ENCODE measurements around the gene KLF4. TPM values are rescaled to one million over a fixed set of nuclear protein-coding genes. Genes with fewer than 3 reads are reported as not detected.
A peak's percentile ranks its signal among the peaks of the same experiment; 100 is the strongest.
"Not testable (repeated sequence)": the region's sequence is repeated elsewhere in the genome, so short reads cannot be mapped to it uniquely, and the experiment has no call there.

The KLF4 gene
- total and polyA plus RNA-seq, 7 donors, result 22.8 to 392 (median 61.8) TPM

- Histone ChIP-seq H3K36me3 (peaks cover 0 to 5% (median 0%) of the 10 kb centered on the region in 4 donors), H3K4me1 (peaks cover 0 to 38% (median 27%) of the 10 kb centered on the region in 4 donors), H3K27me3 (no peaks in the 10 kb centered on the region), H3K27ac (peak overlapping the region; percentile 84 to 96 (median 92)), H3K4me3 (peak overlapping the region in 3 of 4 donors; percentile 58 to 86 (median 72)), H3K9me3 (no peaks in the 10 kb centered on the region)
- DNase-seq, result peak; percentile 81
- TF ChIP-seq CTCF (IDR thresholded peaks at IDR 0.05), result no peak
- peak in 2 of 4 donors; percentile 7 to 43 for TF ChIP-seq POLR2AphosphoS5 (IDR thresholded peaks at IDR 0.05)
- intact Hi-C loops (cut with DNase I), result loop anchor here (2.0 to 5.0 kb wide), 2 partner anchors 241 to 259 kb away; no protein-coding TSS in a partner anchor
- 23 to 33% methylated on average over 43 of the region's 43 CpGs for WGBS, 2 donors
These were observed 1.8 kb upstream of the KLF4 start for GRCh38 chr9:107491081-107492053.

GRCh38 chr9:107490606-107490970, 1.0 kb upstream of the KLF4 start:
- intact Hi-C loops (cut with DNase I), result loop anchor here (1.0 to 5.0 kb wide), 3 partner anchors 147 to 260 kb away; no protein-coding TSS in a partner anchor
- Histone ChIP-seq H3K4me3 (peak overlapping the region; percentile 47 to 86 (median 65)), H3K27ac (peak overlapping the region; percentile 84 to 96 (median 92)), H3K4me1 (peaks cover 0 to 38% (median 27%) of the 10 kb centered on the region in 4 donors)
- peak; percentile 77 for DNase-seq
- not testable (repeated sequence) for H3K9me3 ChIP-seq, H3K36me3 ChIP-seq, H3K27me3 ChIP-seq
- 4 to 8% methylated on average over 23 of the region's 23 CpGs for WGBS, 2 donors

- TF ChIP-seq POLR2A (IDR thresholded peaks at IDR 0.05) (no peak), CTCF (IDR thresholded peaks at IDR 0.05) (no peak), POLR2AphosphoS5 (IDR thresholded peaks at IDR 0.05) (no peak), EP300 (IDR thresholded peaks at IDR 0.05) (no peak)
- no peaks in the 10 kb centered on the region for H3K27me3 ChIP-seq
- peak overlapping the region; percentile 84 to 96 (median 92) for H3K27ac ChIP-seq
- 0% methylated on average over 46 of the region's 46 CpGs for WGBS, 2 donors
- H3K36me3 ChIP-seq, result peaks cover 0 to 17% (median 0%) of the 10 kb centered on the region in 4 donors
- peaks cover 0 to 38% (median 27%) of the 10 kb centered on the region in 4 donors for H3K4me1 ChIP-seq
- peak overlapping the region; percentile 53 to 86 (median 65) for H3K4me3 ChIP-seq
- intact Hi-C loops (cut with DNase I), result loop anchor here (5.0 to 10.0 kb wide), 4 partner anchors 563 to 1446 kb away; partner anchors contain the start of genes ABITRAM and ELP1
- DNase-seq, result no peak
- no peaks in the 10 kb centered on the region for H3K9me3 ChIP-seq
These were observed 360 bp downstream of the KLF4 start for GRCh38 chr9:107489144-107489673.

- DNase-seq, result peak; percentile 94
- H3K36me3 ChIP-seq, result peaks cover 0 to 17% (median 0%) of the 10 kb centered on the region in 4 donors
- peak overlapping the region; percentile 84 to 96 (median 92) for H3K27ac ChIP-seq
- no peaks in the 10 kb centered on the region for H3K27me3 ChIP-seq
- peaks cover 0 to 38% (median 27%) of the 10 kb centered on the region in 4 donors for H3K4me1 ChIP-seq
- TF ChIP-seq POLR2AphosphoS5 (IDR thresholded peaks at IDR 0.05) (peak; percentile 72 to 95 (median 89)), EP300 (IDR thresholded peaks at IDR 0.05) (peak in 2 of 4 donors; percentile 27 to 43), POLR2A (IDR thresholded peaks at IDR 0.05) (peak; percentile 32 to 50), CTCF (IDR thresholded peaks at IDR 0.05) (no peak)
- peak overlapping the region; percentile 53 to 86 (median 65) for H3K4me3 ChIP-seq
- intact Hi-C loops (cut with DNase I), result loop anchor here (5.0 to 10.0 kb wide), 4 partner anchors 564 to 1446 kb away; partner anchors contain the start of genes ABITRAM and ELP1
- WGBS, 2 donors, result 1% methylated on average over 80 of the region's 80 CpGs
- no peaks in the 10 kb centered on the region for H3K9me3 ChIP-seq
These were observed 1.0 kb downstream of the KLF4 start for GRCh38 chr9:107488375-107489143.

All from sigmoid colon (tissue), 7 donors.